ENCODE results near the gene TBCE.

Gene TBCE

DNA sequence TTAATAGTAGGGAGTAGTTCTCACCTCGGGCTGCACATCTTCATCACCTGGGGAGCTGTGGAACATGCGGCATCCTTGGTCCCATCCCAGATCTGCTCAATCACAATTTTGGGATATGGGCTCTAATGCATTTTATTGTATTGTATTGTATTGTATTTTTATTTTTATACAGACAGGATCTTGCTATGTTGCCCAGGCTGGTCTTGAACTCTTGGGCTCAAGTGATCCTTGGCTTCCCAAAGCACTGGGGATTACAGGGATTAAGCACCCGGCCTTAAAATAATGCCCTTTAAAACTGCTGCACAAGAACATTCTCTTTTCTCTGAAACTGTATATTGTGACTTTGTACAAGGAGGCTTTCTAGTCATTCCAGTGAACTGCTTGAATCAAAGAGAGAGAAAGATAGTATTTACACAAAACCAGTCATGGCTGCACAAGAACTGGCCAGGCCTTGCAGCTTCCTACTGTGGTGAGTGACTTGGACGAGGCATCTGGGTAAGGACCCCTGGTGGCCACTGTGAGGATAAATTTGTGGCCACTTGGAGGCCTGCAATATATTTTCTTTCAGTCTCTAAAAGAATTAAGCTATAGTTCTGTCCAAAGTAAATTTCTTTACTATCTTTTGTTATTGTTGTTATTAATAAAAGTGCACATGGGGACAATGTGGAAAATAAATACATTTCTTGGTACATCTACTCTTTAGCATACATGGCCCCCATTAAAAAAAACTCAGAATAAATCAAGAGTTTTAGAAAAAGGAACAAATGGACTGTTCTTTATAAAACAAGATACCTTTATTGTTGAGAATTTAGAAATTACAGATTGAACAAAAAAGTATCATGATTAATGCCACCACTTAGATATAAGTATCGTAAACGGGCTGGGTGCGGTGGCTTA lies 48.0 kb downstream of the TBCE start:
- DNase-seq: peak; percentile 75
- H3K79me2 ChIP-seq (ENCODE audit: low read length): 0 out of 2 replicates have a peak, but pooled peaks cover 3% of the 10 kb centered on the region
- H3K27ac ChIP-seq (ENCODE audit: low read length): no peak overlapping the region
- no peak overlapping the region for H2AFZ ChIP-seq (ENCODE audit: low read length)
- no peaks in the 10 kb centered on the region for H3K4me1 ChIP-seq (ENCODE audit: low read length)
- H3K9ac ChIP-seq (ENCODE audit: low read length): no peak overlapping the region
- TF ChIP-seq EZH2phosphoT487 (IDR thresholded peaks at IDR 0.05; ENCODE audit: low read length): no peak
- TF ChIP-seq, protein P1, sequence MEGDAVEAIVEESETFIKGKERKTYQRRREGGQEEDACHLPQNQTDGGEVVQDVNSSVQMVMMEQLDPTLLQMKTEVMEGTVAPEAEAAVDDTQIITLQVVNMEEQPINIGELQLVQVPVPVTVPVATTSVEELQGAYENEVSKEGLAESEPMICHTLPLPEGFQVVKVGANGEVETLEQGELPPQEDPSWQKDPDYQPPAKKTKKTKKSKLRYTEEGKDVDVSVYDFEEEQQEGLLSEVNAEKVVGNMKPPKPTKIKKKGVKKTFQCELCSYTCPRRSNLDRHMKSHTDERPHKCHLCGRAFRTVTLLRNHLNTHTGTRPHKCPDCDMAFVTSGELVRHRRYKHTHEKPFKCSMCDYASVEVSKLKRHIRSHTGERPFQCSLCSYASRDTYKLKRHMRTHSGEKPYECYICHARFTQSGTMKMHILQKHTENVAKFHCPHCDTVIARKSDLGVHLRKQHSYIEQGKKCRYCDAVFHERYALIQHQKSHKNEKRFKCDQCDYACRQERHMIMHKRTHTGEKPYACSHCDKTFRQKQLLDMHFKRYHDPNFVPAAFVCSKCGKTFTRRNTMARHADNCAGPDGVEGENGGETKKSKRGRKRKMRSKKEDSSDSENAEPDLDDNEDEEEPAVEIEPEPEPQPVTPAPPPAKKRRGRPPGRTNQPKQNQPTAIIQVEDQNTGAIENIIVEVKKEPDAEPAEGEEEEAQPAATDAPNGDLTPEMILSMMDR (IDR thresholded peaks at IDR 0.05; ENCODE audit: low read length): peak; percentile 86
- H3K9me3 ChIP-seq (replicated peaks; ENCODE audit: insufficient read depth, low read length): no peaks in the 10 kb centered on the region
- H3K27me3 ChIP-seq (replicated peaks; ENCODE audit: insufficient read depth, low read length): no peaks in the 10 kb centered on the region
- H3K4me2 ChIP-seq (ENCODE audit: low read depth, low read length): no peak overlapping the region
- H4K20me1 ChIP-seq (ENCODE audit: insufficient read depth, low read length): no peaks in the 10 kb centered on the region
- H3F3A ChIP-seq (ENCODE audit: insufficient read depth, low read length): no peaks in the 10 kb centered on the region
- H3K4me3 ChIP-seq (ENCODE audit: low read length): no peak overlapping the region
- H3K9me2 ChIP-seq (replicated peaks; ENCODE audit: insufficient read depth, low read length): no peaks in the 10 kb centered on the region
- no peaks in the 10 kb centered on the region for H3K36me3 ChIP-seq (replicated peaks; ENCODE audit: insufficient read depth, low read length)

DNA sequence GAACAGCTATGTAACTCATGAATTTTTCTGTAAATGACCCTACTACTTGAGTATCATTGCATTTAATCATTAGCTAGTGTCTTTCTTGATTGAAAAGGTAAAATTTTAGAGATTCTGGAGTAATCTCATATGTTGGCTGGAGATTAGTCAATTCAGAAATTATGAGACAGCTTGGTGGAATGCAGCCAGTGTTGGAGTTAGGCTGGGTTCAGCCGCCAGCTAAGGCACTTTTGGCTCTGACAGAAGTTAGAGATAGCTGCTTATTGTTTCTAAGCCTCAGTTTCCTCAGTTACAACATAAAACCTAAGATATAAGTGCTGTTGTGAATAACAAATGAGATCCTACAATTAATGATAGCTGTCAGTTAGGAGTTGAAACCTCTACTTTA lies 49.4 kb downstream of the TBCE start:
- H3K27me3 ChIP-seq (replicated peaks; ENCODE audit: insufficient read depth, low read length): no peaks in the 10 kb centered on the region
- H3K4me3 ChIP-seq (ENCODE audit: low read length): no peak overlapping the region
- H2AFZ ChIP-seq (ENCODE audit: low read length): no peak overlapping the region
- H3K27ac ChIP-seq (ENCODE audit: low read length): no peak overlapping the region
- TF ChIP-seq EZH2 (optimal IDR thresholded peaks at IDR 0.05; ENCODE audit: low read depth, low read length): no peak
- TF ChIP-seq, protein P1 (IDR thresholded peaks at IDR 0.05; ENCODE audit: low read length): no peak
- TF ChIP-seq EZH2phosphoT487 (IDR thresholded peaks at IDR 0.05; ENCODE audit: low read length): no peak
- no peaks in the 10 kb centered on the region for H3K4me1 ChIP-seq (ENCODE audit: low read length)
- no peaks in the 10 kb centered on the region for H3K36me3 ChIP-seq (replicated peaks; ENCODE audit: insufficient read depth, low read length)
- H3K4me2 ChIP-seq (ENCODE audit: low read depth, low read length): no peak overlapping the region
- no peaks in the 10 kb centered on the region for H3K9me3 ChIP-seq (replicated peaks; ENCODE audit: insufficient read depth, low read length)
- H4K20me1 ChIP-seq (ENCODE audit: insufficient read depth, low read length): no peaks in the 10 kb centered on the region
- 0 out of 2 replicates have a peak, but pooled peaks cover 3% of the 10 kb centered on the region for H3K79me2 ChIP-seq (ENCODE audit: low read length)
- DNase-seq: no peak
- no peaks in the 10 kb centered on the region for H3K9me2 ChIP-seq (replicated peaks; ENCODE audit: insufficient read depth, low read length)
- no peaks in the 10 kb centered on the region for H3F3A ChIP-seq (ENCODE audit: insufficient read depth, low read length)
- no peak overlapping the region for H3K9ac ChIP-seq (ENCODE audit: low read length)

DNA sequence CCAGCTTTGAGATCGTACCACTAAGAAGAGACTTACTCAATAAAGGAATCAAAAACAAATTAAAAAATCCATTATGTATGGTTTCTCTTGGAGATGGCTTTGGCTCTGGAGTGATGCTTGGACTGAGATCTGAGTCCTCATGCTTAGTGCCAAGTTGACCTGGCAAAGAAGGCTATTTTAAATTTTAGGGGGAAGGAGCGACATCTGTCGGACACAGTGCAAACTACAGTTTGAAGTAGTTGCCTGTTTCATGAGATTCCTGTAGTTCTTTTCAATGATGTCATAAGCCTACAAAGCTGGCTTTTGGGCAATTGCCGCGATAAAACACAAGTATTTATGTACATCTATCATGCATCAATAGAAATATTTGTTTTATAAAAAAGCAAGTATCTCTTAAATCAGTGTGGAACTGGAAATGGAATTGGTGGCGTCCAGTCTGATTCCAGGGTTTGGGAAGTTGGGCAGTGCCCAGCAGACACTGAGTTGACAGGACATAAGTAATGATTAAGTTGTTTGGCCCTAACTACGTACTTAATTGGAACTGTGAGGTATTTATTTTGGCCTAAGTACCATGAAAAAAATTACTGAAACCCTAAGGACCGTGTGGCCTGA lies 50.0 kb downstream of the TBCE start:
- H2AFZ ChIP-seq (ENCODE audit: low read length): no peak overlapping the region
- no peaks in the 10 kb centered on the region for H3K9me2 ChIP-seq (replicated peaks; ENCODE audit: insufficient read depth, low read length)
- TF ChIP-seq EZH2phosphoT487 (IDR thresholded peaks at IDR 0.05; ENCODE audit: low read length): no peak
- TF ChIP-seq, protein P1 (IDR thresholded peaks at IDR 0.05; ENCODE audit: low read length): peak; percentile 95
- DNase-seq: peak; percentile 67
- H3K4me3 ChIP-seq (ENCODE audit: low read length): no peak overlapping the region
- H3K4me2 ChIP-seq (ENCODE audit: low read depth, low read length): no peak overlapping the region
- 0 out of 2 replicates have a peak, but pooled peaks cover 3% of the 10 kb centered on the region for H3K79me2 ChIP-seq (ENCODE audit: low read length)
- no peaks in the 10 kb centered on the region for H3K9me3 ChIP-seq (replicated peaks; ENCODE audit: insufficient read depth, low read length)
- no peaks in the 10 kb centered on the region for H3F3A ChIP-seq (ENCODE audit: insufficient read depth, low read length)
- no peaks in the 10 kb centered on the region for H3K4me1 ChIP-seq (ENCODE audit: low read length)
- no peaks in the 10 kb centered on the region for H3K27me3 ChIP-seq (replicated peaks; ENCODE audit: insufficient read depth, low read length)
- no peak overlapping the region for H3K27ac ChIP-seq (ENCODE audit: low read length)
- H3K9ac ChIP-seq (ENCODE audit: low read length): no peak overlapping the region
- no peaks in the 10 kb centered on the region for H4K20me1 ChIP-seq (ENCODE audit: insufficient read depth, low read length)
- no peaks in the 10 kb centered on the region for H3K36me3 ChIP-seq (replicated peaks; ENCODE audit: insufficient read depth, low read length)
